Measurements from ENCODE around the gene DNAH11. TPM values are rescaled to one million over a fixed set of nuclear protein-coding genes. Genes with fewer than 3 reads are reported as not detected.

Gene DNAH11
- total RNA-seq, 3 donors from 2014 or later: 0.32 to 2.2 (median 0.33) TPM

DNA sequence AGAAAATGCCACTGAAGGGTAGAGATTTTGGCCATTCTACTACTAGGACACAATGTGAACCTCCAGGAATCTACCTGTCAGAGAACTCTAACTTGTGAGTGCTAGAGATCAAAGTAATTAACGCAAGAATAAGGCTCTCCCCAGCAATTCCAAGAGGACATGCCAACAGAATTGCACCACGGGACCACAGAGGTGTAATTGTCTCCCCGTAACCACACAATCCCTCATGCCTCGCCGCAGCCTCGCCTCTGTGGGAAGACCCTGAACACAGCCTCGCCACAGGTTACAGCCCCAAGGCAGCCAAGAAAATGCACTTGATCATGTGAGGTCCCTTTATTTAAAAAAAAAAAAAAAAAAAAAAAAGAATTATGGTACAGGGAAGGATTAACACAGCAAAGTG, 373.3 kb downstream of the DNAH11 start:
- Histone ChIP-seq H3K4me3 (no peak overlapping the region), H3K27ac (no peak overlapping the region), H3K27me3 (no peaks in the 10 kb centered on the region), H3K36me3 (peaks cover 6% of the 10 kb centered on the region), H3K4me1 (no peaks in the 10 kb centered on the region), H3K9me3 (no peaks in the 10 kb centered on the region)
- DNase-seq (ENCODE audit: low spot score in 2 of 2): peak in 1 of 2 donors; percentile 35
- no peak for TF ChIP-seq POLR2A (IDR thresholded peaks at IDR 0.05)
- TF ChIP-seq POLR2AphosphoS5 (IDR thresholded peaks at IDR 0.05): no peak
- TF ChIP-seq, protein P1, sequence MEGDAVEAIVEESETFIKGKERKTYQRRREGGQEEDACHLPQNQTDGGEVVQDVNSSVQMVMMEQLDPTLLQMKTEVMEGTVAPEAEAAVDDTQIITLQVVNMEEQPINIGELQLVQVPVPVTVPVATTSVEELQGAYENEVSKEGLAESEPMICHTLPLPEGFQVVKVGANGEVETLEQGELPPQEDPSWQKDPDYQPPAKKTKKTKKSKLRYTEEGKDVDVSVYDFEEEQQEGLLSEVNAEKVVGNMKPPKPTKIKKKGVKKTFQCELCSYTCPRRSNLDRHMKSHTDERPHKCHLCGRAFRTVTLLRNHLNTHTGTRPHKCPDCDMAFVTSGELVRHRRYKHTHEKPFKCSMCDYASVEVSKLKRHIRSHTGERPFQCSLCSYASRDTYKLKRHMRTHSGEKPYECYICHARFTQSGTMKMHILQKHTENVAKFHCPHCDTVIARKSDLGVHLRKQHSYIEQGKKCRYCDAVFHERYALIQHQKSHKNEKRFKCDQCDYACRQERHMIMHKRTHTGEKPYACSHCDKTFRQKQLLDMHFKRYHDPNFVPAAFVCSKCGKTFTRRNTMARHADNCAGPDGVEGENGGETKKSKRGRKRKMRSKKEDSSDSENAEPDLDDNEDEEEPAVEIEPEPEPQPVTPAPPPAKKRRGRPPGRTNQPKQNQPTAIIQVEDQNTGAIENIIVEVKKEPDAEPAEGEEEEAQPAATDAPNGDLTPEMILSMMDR (IDR thresholded peaks at IDR 0.05): no peak
- intact Hi-C loops (cut with DNase I; ENCODE audit: low total_unique reads): no loop called here

DNA sequence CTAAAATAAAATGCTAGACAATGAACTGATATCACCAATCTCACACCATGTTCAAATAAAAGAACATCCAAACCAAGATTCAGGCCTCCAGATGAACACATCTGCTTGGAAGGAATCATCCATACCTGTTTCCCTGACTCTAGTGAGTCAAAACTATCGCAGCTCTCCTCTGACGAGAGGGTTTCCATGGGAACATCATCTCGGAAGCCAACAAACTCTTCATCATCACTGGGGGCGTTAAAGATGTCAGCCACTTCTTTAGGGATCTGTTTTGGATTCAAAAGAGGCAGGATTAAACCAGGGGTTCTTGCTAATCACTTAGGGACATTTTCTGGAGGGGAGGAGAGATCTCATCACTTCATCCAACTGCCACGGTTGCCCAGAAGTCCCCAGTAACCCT, 373.8 kb downstream of the DNAH11 start:
- intact Hi-C loops (cut with DNase I; ENCODE audit: low total_unique reads): no loop called here

GRCh38 chr7:21918216-21918615, 375.4 kb downstream of the DNAH11 start:
- no peaks in the 10 kb centered on the region for H3K9me3 ChIP-seq
- no peak for DNase-seq (ENCODE audit: low spot score in 2 of 2)
- H3K27me3 ChIP-seq: no peaks in the 10 kb centered on the region
- H3K36me3 ChIP-seq: peaks cover 6% of the 10 kb centered on the region
- H3K4me1 ChIP-seq: no peaks in the 10 kb centered on the region
- TF ChIP-seq, protein P1 (IDR thresholded peaks at IDR 0.05): no peak
- no peak for TF ChIP-seq POLR2AphosphoS5 (IDR thresholded peaks at IDR 0.05)
- no peak for TF ChIP-seq POLR2A (IDR thresholded peaks at IDR 0.05)
- H3K4me3 ChIP-seq: no peak overlapping the region
- intact Hi-C loops (cut with DNase I; ENCODE audit: low total_unique reads): no loop called here
- no peak overlapping the region for H3K27ac ChIP-seq

More for the DNA sequence above, 373.8 kb downstream of the DNAH11 start:
- peaks cover 6% of the 10 kb centered on the region for H3K36me3 ChIP-seq
- H3K4me1 ChIP-seq: no peaks in the 10 kb centered on the region
- H3K9me3 ChIP-seq: no peaks in the 10 kb centered on the region
- no peak overlapping the region for H3K27ac ChIP-seq
- H3K4me3 ChIP-seq: no peak overlapping the region
- no peak for DNase-seq (ENCODE audit: low spot score in 2 of 2)
- no peaks in the 10 kb centered on the region for H3K27me3 ChIP-seq
- no peak for TF ChIP-seq POLR2A (IDR thresholded peaks at IDR 0.05)

DNA sequence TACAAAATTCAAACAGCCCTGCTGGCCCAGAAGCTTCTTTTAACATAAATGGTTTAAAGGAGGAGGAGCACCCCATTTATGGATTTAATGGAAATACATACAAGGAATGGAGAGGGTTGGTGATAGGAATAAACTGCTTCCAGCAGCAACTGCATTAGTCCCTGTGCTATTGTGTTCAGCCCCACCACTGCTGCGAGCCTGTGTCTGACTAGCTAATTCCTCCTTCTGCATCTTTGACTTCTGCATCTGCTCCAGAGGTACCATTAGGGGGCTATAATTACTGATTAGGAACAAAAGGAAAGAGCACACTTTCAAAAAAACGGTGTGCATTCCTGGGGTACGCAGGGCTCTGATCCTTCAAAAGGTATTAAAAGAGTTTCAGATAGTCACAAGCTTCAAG, 378.1 kb downstream of the DNAH11 start:
- DNase-seq (ENCODE audit: low spot score in 2 of 2): no peak
- Histone ChIP-seq H3K27ac (no peak overlapping the region), H3K36me3 (no peaks in the 10 kb centered on the region), H3K27me3 (no peaks in the 10 kb centered on the region), H3K4me3 (no peak overlapping the region), H3K9me3 (no peaks in the 10 kb centered on the region), H3K4me1 (no peaks in the 10 kb centered on the region)
- TF ChIP-seq POLR2A (IDR thresholded peaks at IDR 0.05) (no peak), POLR2AphosphoS5 (IDR thresholded peaks at IDR 0.05) (no peak)
- TF ChIP-seq, protein P1 (IDR thresholded peaks at IDR 0.05): no peak
- intact Hi-C loops (cut with DNase I; ENCODE audit: low total_unique reads): loop anchor here (2.0 kb wide), 1 partner anchor 24 kb away; the partner anchor contains the start of gene CDCA7L

GRCh38 chr7:21922605-21923004, 379.8 kb downstream of the DNAH11 start:
- Histone ChIP-seq H3K36me3 (no peaks in the 10 kb centered on the region), H3K4me1 (no peaks in the 10 kb centered on the region), H3K27me3 (no peaks in the 10 kb centered on the region), H3K9me3 (no peaks in the 10 kb centered on the region), H3K27ac (no peak overlapping the region), H3K4me3 (no peak overlapping the region)
- no peak for TF ChIP-seq POLR2A (IDR thresholded peaks at IDR 0.05)
- no peak for TF ChIP-seq POLR2AphosphoS5 (IDR thresholded peaks at IDR 0.05)
- TF ChIP-seq, protein P1 (IDR thresholded peaks at IDR 0.05): no peak
- intact Hi-C loops (cut with DNase I; ENCODE audit: low total_unique reads): no loop called here
- DNase-seq (ENCODE audit: low spot score in 2 of 2): no peak

- Histone ChIP-seq H3K27me3 (no peaks in the 10 kb centered on the region), H3K4me3 (no peak overlapping the region), H3K36me3 (no peaks in the 10 kb centered on the region), H3K4me1 (no peaks in the 10 kb centered on the region), H3K9me3 (no peaks in the 10 kb centered on the region), H3K27ac (no peak overlapping the region)
- DNase-seq (ENCODE audit: low spot score in 2 of 2): no peak
- intact Hi-C loops (cut with DNase I; ENCODE audit: low total_unique reads): no loop called here
- TF ChIP-seq POLR2A (IDR thresholded peaks at IDR 0.05) (no peak), POLR2AphosphoS5 (IDR thresholded peaks at IDR 0.05) (no peak)
- TF ChIP-seq, protein P1 (IDR thresholded peaks at IDR 0.05): no peak
These were observed 380.8 kb downstream of the DNAH11 start for GRCh38 chr7:21923658-21924057.
